ENCODE results near the gene TXNRD2.

The TXNRD2 gene

DNA sequence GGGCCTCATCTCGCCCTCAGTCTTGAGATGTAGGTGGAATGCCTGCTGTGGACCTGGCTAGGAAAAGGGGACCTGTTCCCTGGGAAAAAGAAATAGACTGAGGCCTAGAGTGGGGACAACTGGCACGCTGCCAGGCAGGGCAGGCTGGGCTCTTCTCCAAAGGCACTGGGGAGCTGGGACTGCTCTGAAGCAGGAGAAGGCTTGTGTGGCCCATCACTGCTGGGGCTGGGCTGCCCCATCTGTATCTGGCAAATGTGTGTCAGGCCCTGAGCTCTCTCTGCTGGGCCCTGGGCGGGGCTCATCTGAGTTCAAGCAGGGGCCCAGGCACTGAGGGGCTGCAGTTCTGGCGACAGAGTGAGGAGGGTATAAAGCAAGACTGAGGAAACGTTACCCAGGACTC lies 42.1 kb upstream of the TXNRD2 start:
- no peak overlapping the region for H3K4me3 Mint-ChIP-seq
- H3K27ac Mint-ChIP-seq = no peak overlapping the region
- H3K27me3 Mint-ChIP-seq (ENCODE audit: low read depth) = no peaks in the 10 kb centered on the region
- H3K9me3 Mint-ChIP-seq = no peaks in the 10 kb centered on the region
- H3K4me1 Mint-ChIP-seq (ENCODE audit: low read depth) = no peaks in the 10 kb centered on the region
- no peaks in the 10 kb centered on the region for H3K36me3 Mint-ChIP-seq (ENCODE audit: low read depth)

DNA sequence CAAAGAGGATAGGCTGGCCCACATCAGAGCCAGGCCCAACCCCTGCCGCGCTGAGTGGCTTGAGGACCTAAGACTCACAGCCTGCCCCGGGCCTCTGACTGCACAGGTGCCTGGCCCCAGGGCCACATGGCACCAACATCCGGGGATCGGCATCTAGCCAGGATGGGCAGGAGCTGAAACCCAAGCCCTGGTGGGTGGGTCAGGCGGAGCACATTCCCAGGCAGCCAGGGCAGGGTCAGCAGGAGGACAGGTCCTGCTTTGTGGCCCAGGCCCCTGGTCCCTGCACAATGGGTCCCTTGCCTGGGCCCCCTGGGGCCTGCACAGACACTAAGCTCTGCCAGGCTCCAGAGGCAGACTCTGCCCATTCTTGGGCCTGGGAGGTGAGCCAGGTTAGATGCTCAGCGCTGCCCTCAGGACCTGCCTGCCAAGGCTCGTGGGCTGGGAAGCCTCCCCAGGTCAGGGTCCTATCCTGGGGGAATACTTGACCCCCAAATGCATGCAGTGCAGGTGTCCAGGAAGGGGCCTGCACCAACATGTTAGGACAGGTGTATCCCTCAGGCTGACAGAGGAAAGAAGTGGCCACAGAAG lies 41.5 kb upstream of the TXNRD2 start:
- Mint-ChIP-seq H3K27me3 (ENCODE audit: low read depth) (no peaks in the 10 kb centered on the region), H3K27ac (no peak overlapping the region), H3K4me1 (ENCODE audit: low read depth) (no peaks in the 10 kb centered on the region), H3K9me3 (no peaks in the 10 kb centered on the region), H3K36me3 (ENCODE audit: low read depth) (no peaks in the 10 kb centered on the region), H3K4me3 (no peak overlapping the region)

DNA sequence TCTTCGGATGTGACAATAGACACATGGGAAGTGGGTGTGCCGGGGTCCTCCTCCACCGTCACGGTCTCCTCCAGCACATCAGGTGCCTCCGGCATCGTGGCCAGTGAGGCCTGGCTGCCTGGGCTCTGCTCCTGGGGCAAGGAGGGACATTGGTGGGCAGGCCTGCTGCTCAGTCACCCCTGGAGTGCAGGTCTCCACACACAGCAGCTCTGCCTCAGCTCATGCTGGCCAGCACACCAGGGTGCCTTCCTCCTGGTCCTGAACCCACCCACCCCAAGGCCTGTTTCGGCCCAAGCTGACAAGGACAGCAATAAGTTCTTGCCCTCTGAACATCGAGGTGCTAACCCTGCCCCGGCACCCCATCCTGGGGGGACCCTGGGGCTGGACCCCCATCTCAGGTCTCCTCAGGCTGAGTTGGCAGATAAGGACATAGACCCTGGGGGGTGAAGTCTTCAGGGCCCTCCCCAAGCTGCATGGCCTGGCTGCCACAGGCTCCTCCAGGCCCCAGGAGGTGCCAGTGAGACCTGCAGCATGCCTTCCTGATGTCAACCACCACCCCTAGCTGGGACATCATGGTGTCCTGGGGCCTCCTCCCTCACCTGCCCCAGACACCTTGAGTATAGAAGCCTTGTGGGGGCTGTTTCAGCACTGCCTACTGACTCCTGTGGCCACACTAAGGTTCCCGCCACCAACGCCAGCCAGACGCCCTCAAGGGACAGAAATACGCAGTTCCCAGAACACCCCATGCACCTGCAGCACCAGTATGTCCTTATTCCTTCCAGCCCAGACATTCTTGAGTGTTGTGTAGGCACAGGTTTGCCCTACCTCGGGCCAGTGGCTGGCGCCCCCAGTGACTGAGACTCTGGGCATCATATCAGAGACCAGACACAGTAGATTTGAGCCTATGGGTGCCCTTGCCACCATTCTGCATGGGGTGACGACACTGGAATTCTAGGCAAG lies 40.6 kb upstream of the TXNRD2 start:
- no peak overlapping the region for H3K4me3 Mint-ChIP-seq
- H3K27me3 Mint-ChIP-seq (ENCODE audit: low read depth) = no peaks in the 10 kb centered on the region
- H3K36me3 Mint-ChIP-seq (ENCODE audit: low read depth) = no peaks in the 10 kb centered on the region
- H3K9me3 Mint-ChIP-seq = no peaks in the 10 kb centered on the region
- no peak overlapping the region for H3K27ac Mint-ChIP-seq
- no peaks in the 10 kb centered on the region for H3K4me1 Mint-ChIP-seq (ENCODE audit: low read depth)

- Mint-ChIP-seq H3K4me3 (no peak overlapping the region), H3K27ac (no peak overlapping the region), H3K9me3 (no peaks in the 10 kb centered on the region), H3K4me1 (ENCODE audit: low read depth) (no peaks in the 10 kb centered on the region), H3K36me3 (ENCODE audit: low read depth) (no peaks in the 10 kb centered on the region), H3K27me3 (ENCODE audit: low read depth) (no peaks in the 10 kb centered on the region)
Observed at GRCh38 chr22:19981171-19981960, 39.7 kb upstream of the TXNRD2 start.

DNA sequence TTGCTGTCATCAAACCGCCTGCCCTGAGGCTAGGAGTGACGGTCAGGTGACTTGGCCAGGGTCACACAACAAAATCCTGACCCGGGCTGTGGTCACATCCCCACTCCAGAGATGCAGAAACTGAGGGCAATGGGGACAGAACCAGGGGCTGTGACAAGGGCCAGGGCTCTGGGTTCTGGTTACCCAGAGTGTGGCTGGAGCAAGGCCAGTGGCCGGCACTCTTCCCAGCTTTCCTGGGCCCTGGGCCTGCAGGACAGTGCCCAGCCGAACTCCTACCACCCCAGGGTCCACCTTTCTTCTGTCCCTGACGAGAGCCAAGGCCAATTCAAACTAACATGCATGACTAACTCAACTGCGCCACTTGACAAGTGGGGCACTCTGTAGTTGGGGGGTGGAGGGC lies 39.1 kb upstream of the TXNRD2 start:
- Mint-ChIP-seq H3K27ac (no peak overlapping the region), H3K36me3 (ENCODE audit: low read depth) (no peaks in the 10 kb centered on the region), H3K4me3 (no peak overlapping the region), H3K9me3 (no peaks in the 10 kb centered on the region), H3K4me1 (ENCODE audit: low read depth) (no peaks in the 10 kb centered on the region), H3K27me3 (ENCODE audit: low read depth) (no peaks in the 10 kb centered on the region)

DNA sequence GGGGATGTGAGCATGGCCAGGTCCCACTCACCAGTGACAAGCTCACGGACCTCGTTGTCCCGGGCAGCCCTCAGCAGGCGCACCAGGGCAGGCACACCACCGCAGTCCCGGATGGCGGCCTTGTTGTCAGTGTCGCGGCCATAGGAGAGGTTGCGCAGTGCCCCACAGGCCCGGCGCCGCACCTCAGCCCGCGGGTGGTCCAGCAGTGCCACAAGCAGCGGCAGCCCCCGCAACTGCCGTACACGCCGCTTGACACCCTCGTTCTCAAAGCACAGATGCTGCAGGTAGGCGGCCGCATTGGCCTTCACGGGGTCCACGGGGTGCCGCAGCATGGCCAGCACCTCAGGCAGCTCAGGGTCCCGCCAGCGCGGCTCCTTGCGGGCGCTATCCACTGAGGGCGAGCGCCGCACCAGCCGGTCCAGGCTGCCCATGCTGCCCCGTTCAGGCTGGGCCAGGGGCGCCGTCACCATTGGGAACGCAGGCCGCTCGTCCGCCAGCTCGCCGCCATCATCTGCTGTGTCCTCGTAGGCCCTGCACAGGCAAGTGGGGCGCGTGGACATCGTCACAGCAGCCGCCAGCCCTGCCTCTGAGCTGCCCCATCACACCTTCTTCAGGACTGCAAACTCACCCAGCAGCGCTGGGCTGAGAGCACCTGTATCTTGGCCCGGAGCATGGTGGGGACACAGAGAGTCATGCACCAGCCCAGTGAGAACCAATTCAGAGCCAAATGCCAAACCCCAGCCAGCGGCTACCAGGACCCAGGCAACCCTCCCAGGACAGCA lies 38.3 kb upstream of the TXNRD2 start:
- H3K9me3 Mint-ChIP-seq = no peaks in the 10 kb centered on the region
- no peaks in the 10 kb centered on the region for H3K4me1 Mint-ChIP-seq (ENCODE audit: low read depth)
- no peaks in the 10 kb centered on the region for H3K36me3 Mint-ChIP-seq (ENCODE audit: low read depth)
- H3K27me3 Mint-ChIP-seq (ENCODE audit: low read depth) = no peaks in the 10 kb centered on the region
- H3K27ac Mint-ChIP-seq = no peak overlapping the region
- H3K4me3 Mint-ChIP-seq = no peak overlapping the region

- H3K9me3 Mint-ChIP-seq = no peaks in the 10 kb centered on the region
- no peaks in the 10 kb centered on the region for H3K36me3 Mint-ChIP-seq (ENCODE audit: low read depth)
- H3K4me3 Mint-ChIP-seq = no peak overlapping the region
- no peaks in the 10 kb centered on the region for H3K4me1 Mint-ChIP-seq (ENCODE audit: low read depth)
- H3K27me3 Mint-ChIP-seq (ENCODE audit: low read depth) = no peaks in the 10 kb centered on the region
- H3K27ac Mint-ChIP-seq = no peak overlapping the region
Observed at GRCh38 chr22:19978748-19979147, 37.1 kb upstream of the TXNRD2 start.

- Mint-ChIP-seq H3K27ac (no peak overlapping the region), H3K36me3 (ENCODE audit: low read depth) (no peaks in the 10 kb centered on the region), H3K9me3 (no peaks in the 10 kb centered on the region), H3K4me1 (ENCODE audit: low read depth) (no peaks in the 10 kb centered on the region), H3K4me3 (no peak overlapping the region), H3K27me3 (ENCODE audit: low read depth) (no peaks in the 10 kb centered on the region)
Observed at GRCh38 chr22:19977296-19978243, 36.0 kb upstream of the TXNRD2 start.

DNA sequence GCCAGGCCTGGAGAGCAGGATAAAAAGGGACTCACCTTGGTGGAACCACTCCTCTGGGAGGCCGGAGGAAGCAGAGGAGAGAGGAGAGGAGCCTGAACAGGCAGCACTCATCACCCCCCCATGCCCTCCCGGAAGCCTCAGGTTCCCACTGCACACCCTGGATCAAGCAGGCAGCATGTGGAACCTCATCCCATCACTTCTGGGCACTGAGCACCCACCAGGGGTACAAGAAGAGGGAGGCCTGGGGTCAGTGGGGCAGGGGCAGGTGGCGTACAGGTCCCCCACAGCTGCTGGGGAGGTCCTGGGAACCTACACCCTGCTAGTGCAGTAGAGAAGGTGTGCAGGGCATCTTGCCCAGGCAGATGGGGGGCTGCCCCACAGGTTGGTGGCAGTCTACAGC lies 35.1 kb upstream of the TXNRD2 start:
- no peak overlapping the region for H3K27ac Mint-ChIP-seq
- no peaks in the 10 kb centered on the region for H3K4me1 Mint-ChIP-seq (ENCODE audit: low read depth)
- no peaks in the 10 kb centered on the region for H3K27me3 Mint-ChIP-seq (ENCODE audit: low read depth)
- no peaks in the 10 kb centered on the region for H3K9me3 Mint-ChIP-seq
- H3K4me3 Mint-ChIP-seq = no peak overlapping the region
- H3K36me3 Mint-ChIP-seq (ENCODE audit: low read depth) = no peaks in the 10 kb centered on the region

GRCh38 chr22:19975707-19976035 lies 34.1 kb upstream of the TXNRD2 start:
- H3K4me3 Mint-ChIP-seq = no peak overlapping the region
- no peaks in the 10 kb centered on the region for H3K9me3 Mint-ChIP-seq
- H3K36me3 Mint-ChIP-seq (ENCODE audit: low read depth) = no peaks in the 10 kb centered on the region
- H3K27ac Mint-ChIP-seq = no peak overlapping the region
- H3K4me1 Mint-ChIP-seq (ENCODE audit: low read depth) = no peaks in the 10 kb centered on the region
- H3K27me3 Mint-ChIP-seq (ENCODE audit: low read depth) = no peaks in the 10 kb centered on the region

GRCh38 chr22:19974935-19975706 lies 33.5 kb upstream of the TXNRD2 start:
- Mint-ChIP-seq H3K27ac (no peak overlapping the region), H3K4me1 (ENCODE audit: low read depth) (peaks cover 2% of the 10 kb centered on the region), H3K36me3 (ENCODE audit: low read depth) (no peaks in the 10 kb centered on the region), H3K4me3 (no peak overlapping the region), H3K27me3 (ENCODE audit: low read depth) (no peaks in the 10 kb centered on the region), H3K9me3 (no peaks in the 10 kb centered on the region)

DNA sequence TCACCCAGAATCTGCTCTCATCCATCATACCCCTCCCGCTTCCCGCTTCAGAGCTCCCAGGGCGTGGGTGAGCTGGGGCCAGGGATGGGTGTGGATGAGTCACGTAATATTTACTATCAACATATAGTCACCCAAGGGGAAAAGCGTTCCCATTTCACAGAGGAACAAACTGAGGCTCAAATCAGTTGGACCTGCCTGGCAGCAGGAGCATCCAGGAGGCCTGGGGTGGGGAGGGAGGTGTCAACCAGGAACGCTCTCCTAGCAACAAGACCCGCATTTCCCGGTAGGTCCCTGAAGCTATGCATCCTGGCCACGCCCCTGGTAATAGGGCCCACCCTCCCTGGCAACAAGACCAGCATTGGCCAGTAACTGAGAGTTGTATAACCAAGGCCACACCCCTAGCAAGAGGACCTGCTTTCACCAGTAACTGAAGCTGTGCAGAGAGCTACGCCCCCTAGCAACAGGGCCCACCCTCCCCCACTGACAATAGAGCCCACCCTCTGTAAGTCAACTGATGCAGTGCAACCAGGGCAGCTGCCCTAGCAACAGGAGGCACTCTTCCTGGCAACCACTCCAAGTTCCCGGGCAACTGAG lies 32.7 kb upstream of the TXNRD2 start:
- Mint-ChIP-seq H3K4me3 (no peak overlapping the region), H3K27ac (no peak overlapping the region), H3K9me3 (no peaks in the 10 kb centered on the region), H3K36me3 (ENCODE audit: low read depth) (no peaks in the 10 kb centered on the region), H3K27me3 (ENCODE audit: low read depth) (no peaks in the 10 kb centered on the region), H3K4me1 (ENCODE audit: low read depth) (peaks cover 2% of the 10 kb centered on the region)
